Activated CD8-positive, alpha-beta memory T cell treated with anti-CD3 and anti-CD28 coated beads for 24 hours (primary cell): ENCODE measurements around the gene LIX1L.

ENCODE experiments used
- DNase-seq: peaks from one replicate; pipeline ENCODE4 v3.0.0-alpha.2; 2020

The LIX1L gene

GRCh38 chr1:145957443-145958319, at the start of gene LIX1L:
TSS of gene LIX1L (minus strand) at chr1:145958017. CDS start at chr1:145957927, 90 bp downstream.
- DNase-seq, result peak; percentile 96

- DNase-seq, result no peak
Observed at GRCh38 chr1:146001709-146002108, 43.9 kb upstream of the LIX1L start.

GRCh38 chr1:145999321-146000024, 41.7 kb upstream of the LIX1L start:
- no peak for DNase-seq

DNA sequence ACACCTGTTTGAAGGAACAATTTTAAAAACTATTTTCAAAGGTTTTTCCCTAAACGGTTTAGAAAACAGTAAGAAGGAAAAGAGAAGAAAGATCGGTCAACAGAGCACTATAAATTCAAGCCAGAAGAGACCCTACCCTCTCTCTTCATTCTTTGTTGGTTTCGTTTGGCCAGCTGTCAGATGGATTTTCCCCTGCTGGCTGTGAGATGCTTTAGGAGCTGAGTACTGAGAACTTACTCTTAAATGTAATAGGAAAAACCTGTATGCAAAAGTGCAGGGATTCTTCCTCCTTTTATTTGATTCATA, 39.9 kb upstream of the LIX1L start:
- no peak for DNase-seq

GRCh38 chr1:145997016-145997717, 39.4 kb upstream of the LIX1L start:
- peak; percentile 82 for DNase-seq

GRCh38 chr1:145996433-145997015, 38.7 kb upstream of the LIX1L start, which contains the start of gene TXNIP:
TSS of gene TXNIP (minus strand) at chr1:145996579. CDS start at chr1:145996266, 313 bp downstream.
- DNase-seq, result peak; percentile 93

- DNase-seq, result peak; percentile 75
Observed at GRCh38 chr1:145995964-145996432, 38.2 kb upstream of the LIX1L start.

- DNase-seq, result no peak
Observed at GRCh38 chr1:145995148-145995881, 37.5 kb upstream of the LIX1L start.

GRCh38 chr1:145994391-145995120, 36.7 kb upstream of the LIX1L start:
- DNase-seq, result peak; percentile 74

- DNase-seq, result no peak
Observed at GRCh38 chr1:145993618-145994390, 36.0 kb upstream of the LIX1L start.

DNA sequence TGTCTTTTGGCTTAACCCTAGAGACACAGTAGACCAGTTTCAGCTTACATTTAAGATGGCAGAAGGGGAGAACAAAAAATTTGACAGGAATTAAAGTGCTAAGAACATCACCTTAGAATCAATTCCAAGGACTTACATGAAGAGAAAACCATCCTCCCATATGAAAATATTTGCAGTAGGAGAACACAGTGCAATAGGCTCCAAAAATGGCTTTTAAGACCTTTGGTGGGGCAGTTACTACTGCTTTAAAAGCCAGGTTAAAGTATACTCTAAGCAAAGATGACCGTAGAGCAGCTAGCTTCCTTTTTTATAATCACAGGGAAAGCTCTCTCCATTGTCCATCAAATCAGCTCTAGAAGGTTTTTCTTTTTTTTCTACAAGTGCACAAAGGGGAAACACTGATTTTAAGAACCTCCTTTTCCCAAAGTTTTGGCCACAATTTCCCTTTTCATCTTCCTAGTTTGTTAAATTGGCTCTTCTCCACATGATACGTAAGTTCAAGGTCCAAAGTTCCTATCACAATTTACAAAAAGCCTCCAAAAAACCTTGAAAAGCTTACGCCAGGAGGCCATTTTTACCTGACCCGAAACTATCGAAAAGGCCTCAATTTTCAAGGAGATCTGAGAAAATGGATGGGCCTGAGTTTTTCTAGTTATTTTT, 35.3 kb upstream of the LIX1L start:
- no peak for DNase-seq

DNA sequence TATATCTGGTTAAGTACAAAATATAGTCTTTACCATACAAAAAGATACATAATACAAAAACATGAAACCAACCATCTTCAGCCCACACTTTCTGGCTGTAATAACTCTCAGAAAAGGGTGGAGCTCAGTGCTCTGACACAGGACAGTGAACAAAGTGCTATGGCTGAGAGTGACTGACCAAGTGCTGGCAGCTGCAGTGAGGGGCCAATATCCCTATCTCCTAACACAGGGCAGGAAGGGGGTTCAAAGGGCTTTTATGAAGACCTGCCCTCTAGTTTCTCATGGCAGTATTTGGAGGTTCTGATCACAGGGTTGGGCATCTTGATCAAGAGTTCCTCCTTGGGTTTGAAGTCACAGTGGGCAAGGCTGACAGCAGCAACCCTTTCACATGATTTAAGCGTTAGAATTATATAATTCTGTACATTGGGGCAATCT, 34.7 kb upstream of the LIX1L start:
- DNase-seq, result no peak

GRCh38 chr1:145991735-145992412, 34.1 kb upstream of the LIX1L start:
- no peak for DNase-seq

GRCh38 chr1:145990249-145990855, 32.5 kb upstream of the LIX1L start:
- DNase-seq, result no peak

DNA sequence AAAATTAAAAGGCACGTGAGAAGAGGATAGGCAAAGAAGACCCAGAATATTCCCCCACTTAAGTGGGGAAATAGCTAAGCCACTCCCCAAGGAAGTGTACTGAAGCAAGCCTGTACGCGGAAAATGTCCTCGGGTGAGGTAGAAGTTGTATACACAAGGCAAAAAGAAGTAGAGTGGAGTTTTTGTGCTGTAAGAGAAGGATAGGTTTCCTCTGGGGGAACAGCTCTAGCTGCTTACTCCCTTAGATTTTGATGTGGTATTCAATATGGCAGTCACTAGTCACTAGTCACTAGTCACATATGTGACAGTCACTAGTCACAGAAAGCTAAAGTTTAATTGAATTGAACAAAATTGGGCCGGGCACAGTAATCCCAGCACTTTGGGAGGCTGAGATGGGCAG, 31.0 kb upstream of the LIX1L start:
- no peak for DNase-seq

- no peak for DNase-seq
Observed at GRCh38 chr1:145987926-145988325, 30.1 kb upstream of the LIX1L start.

DNA sequence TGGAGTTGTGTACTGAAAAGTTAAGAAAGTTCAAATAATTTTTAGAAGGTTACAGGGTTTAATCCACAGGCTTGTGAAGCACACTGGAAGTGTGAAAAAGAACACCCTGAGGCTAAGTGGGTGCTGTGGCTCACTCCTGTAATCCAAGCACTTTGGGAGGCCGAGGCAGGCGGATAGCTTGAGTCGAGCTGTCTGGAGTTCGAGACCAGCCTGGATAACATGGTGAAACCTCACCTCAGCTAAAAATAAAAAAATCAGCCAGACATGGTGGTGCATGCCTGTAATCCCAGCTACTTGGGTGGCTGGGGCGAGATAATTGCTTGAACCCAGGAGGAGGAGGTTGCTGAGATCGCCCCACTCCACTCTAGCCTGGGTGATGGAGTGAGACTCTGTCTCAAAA, 28.7 kb upstream of the LIX1L start:
- no peak for DNase-seq

DNA sequence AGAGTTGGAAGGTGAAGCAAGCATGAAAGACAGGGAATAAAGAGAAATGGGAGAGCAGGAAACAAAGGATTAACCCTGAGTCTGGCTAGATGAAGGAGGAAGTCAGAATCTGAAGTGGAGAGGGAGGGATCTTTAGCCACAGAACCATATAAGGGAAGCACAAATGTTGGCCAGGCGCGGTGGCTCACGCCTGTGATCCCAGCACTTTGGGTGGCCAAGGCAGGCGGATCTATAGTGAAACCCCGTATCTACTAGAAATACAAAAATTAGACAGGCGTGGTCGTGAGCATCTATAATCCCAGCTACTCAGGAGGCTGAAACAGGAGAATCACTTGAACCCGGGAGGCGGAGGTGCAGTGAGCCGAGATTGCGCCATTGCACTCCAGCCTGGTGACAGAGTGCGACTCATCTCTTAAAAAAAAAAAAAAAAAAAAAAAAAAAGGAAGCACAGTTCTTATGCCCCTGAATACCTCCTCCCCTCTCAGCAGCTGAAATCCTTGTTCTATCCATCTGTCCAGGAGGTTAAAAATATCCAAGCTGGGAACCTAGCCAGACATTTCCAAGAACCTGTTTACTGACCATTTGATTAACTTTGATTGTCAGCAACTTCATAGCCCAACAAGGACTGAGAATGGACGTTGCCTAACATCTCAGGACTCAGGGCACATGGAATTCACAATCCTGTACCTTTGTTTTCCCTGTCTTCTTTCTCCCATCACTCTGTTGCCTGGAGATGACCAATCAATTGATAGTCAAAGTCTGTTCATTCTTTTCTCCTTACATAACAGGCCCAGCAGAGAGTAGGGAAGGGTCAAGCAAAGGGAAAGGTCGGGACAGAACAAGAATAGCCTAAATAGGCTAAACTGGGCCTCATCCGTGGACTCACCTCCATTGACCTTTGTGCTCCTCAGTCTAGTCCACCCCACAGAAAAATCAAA, 28.0 kb upstream of the LIX1L start:
- DNase-seq, result no peak
